ENCODE measurements around the gene GGCT.
"Not testable (repeated sequence)": the region's sequence is repeated elsewhere in the genome, so short reads cannot be mapped to it uniquely, and the experiment has no call there.

The GGCT gene

GRCh38 chr7:30485667-30486066 is 19.0 kb downstream of the GGCT start:
- in situ Hi-C loops (cut with MboI; ENCODE audit: low sequenced_read_pairs, unreplicated experiment) = no loop called here
- no peak for TF ChIP-seq CTCF (IDR thresholded peaks at IDR 0.05; ENCODE audit: borderline replicate concordance, control extremely low read depth, extremely low read depth, insufficient read depth, missing control alignments)
- no peak for DNase-seq (ENCODE audit: low spot score)

- DNase-seq (ENCODE audit: low spot score); in situ Hi-C loops (cut with MboI; ENCODE audit: low sequenced_read_pairs, unreplicated experiment): not testable (repeated sequence)
Observed at GRCh38 chr7:30481416-30481815, 23.2 kb downstream of the GGCT start.

- no peak for TF ChIP-seq CTCF (IDR thresholded peaks at IDR 0.05; ENCODE audit: borderline replicate concordance, control extremely low read depth, extremely low read depth, insufficient read depth, missing control alignments)
- in situ Hi-C loops (cut with MboI; ENCODE audit: low sequenced_read_pairs, unreplicated experiment) = no loop called here
- peak; percentile 44 for DNase-seq (ENCODE audit: low spot score)
Observed at GRCh38 chr7:30479202-30480120, 25.2 kb downstream of the GGCT start.

GRCh38 chr7:30478349-30479201 is 26.1 kb downstream of the GGCT start, which contains the start of gene NOD1:
TSS of gene NOD1 (minus strand) at chr7:30478784. CDS start at chr7:30456921, 21,863 bp downstream.
- peak; percentile 90 for DNase-seq (ENCODE audit: low spot score)
- in situ Hi-C loops (cut with MboI; ENCODE audit: low sequenced_read_pairs, unreplicated experiment) = no loop called here
- TF ChIP-seq CTCF (IDR thresholded peaks at IDR 0.05; ENCODE audit: borderline replicate concordance, control extremely low read depth, extremely low read depth, insufficient read depth, missing control alignments) = no peak

GRCh38 chr7:30476459-30477145 is 28.0 kb downstream of the GGCT start:
- in situ Hi-C loops (cut with MboI; ENCODE audit: low sequenced_read_pairs, unreplicated experiment) = no loop called here
- DNase-seq (ENCODE audit: low spot score) = no peak
- no peak for TF ChIP-seq CTCF (IDR thresholded peaks at IDR 0.05; ENCODE audit: borderline replicate concordance, control extremely low read depth, extremely low read depth, insufficient read depth, missing control alignments)

GRCh38 chr7:30475580-30475979 is 29.0 kb downstream of the GGCT start:
- in situ Hi-C loops (cut with MboI; ENCODE audit: low sequenced_read_pairs, unreplicated experiment) = no loop called here
- TF ChIP-seq CTCF (IDR thresholded peaks at IDR 0.05; ENCODE audit: borderline replicate concordance, control extremely low read depth, extremely low read depth, insufficient read depth, missing control alignments) = no peak
- no peak for DNase-seq (ENCODE audit: low spot score)
